Activated CD8-positive, alpha-beta T cell treated with anti-CD3 and anti-CD28 coated beads for 36 hours (primary cell): ENCODE results near the gene CHST8. TPM values are rescaled to one million over a fixed set of nuclear protein-coding genes. Genes with fewer than 3 reads are reported as not detected.

Experiments used
- ATAC-seq: fragments of 200-7000 bp; cut with Tn5 transposase; one replicate; pipeline ENCODE4 v1.10.0; 2021; ENCODE audit warnings: mild to moderate bottlenecking, moderate library complexity
- CTCF ChIA-PET: fragments of 350-600 bp; sonication (Branson Sonifier 250); formaldehyde crosslinking; loops from one replicate; lab custom pipeline; 2021; ENCODE audit warnings: antibody characterized with exemption; lab: Charles Lee
- POLR2A ChIA-PET: fragments of 350-600 bp; sonication (Branson Sonifier 250); formaldehyde crosslinking; loops from one replicate; lab custom pipeline; 2021; ENCODE audit warnings: antibody characterized with exemption; lab: Charles Lee
- DNase-seq: peaks from one replicate; pipeline ENCODE4 v3.0.0-alpha.2; 2020
- H3K27ac Mint-ChIP-seq: one replicate; pipeline ENCODE4 v1.8.0; 2021; ENCODE audit warnings: mild to moderate bottlenecking, mixed read lengths
- H3K27me3 Mint-ChIP-seq: one replicate; pipeline ENCODE4 v1.8.0; 2021; ENCODE audit warnings: mixed read lengths
- H3K36me3 Mint-ChIP-seq: one replicate; pipeline ENCODE4 v1.8.0; 2021; ENCODE audit warnings: low read depth, mixed read lengths
- H3K4me1 Mint-ChIP-seq: one replicate; pipeline ENCODE4 v1.8.0; 2021; ENCODE audit warnings: low read depth, mixed read lengths
- H3K4me3 Mint-ChIP-seq: one replicate; pipeline ENCODE4 v1.8.0; 2021; ENCODE audit warnings: mild to moderate bottlenecking, moderate library complexity, mixed read lengths
- H3K9me3 Mint-ChIP-seq: one replicate; pipeline ENCODE4 v1.8.0; 2021; ENCODE audit warnings: mixed read lengths
- CTCF ChIP-seq: fragments of 200-600 bp; IDR thresholded peaks from one replicate; pipeline ENCODE4 v1.8.0; 2022; ENCODE audit warnings: antibody characterized with exemption, mild to moderate bottlenecking
- intact Hi-C: fragments of 100-400 bp; cut with micrococcal nuclease; formaldehyde crosslinking; loops from one replicate; pipeline ENCODE4 v1.10.0; 2022
- total RNA-seq, 2 experiments: library from RNA; stranded (reverse); gene quantifications; one replicate each; pipeline ENCODE4 v1.2.3, GENCODE V29; 2021

CHST8 gene
- total RNA-seq, 2 experiments from 2014 or later = not detected

GRCh38 chr19:33749619-33750175 is 127.9 kb downstream of the CHST8 start:
- H3K4me3 Mint-ChIP-seq = no peak overlapping the region
- H3K9me3 Mint-ChIP-seq = no peaks in the 10 kb centered on the region
- no peak for TF ChIP-seq CTCF
- H3K27ac Mint-ChIP-seq = no peak overlapping the region
- DNase-seq (no peak), ATAC-seq (no peak)
- POLR2A ChIA-PET = no interaction called here
- H3K27me3 Mint-ChIP-seq = no peaks in the 10 kb centered on the region
- intact Hi-C loops = no loop called here
- CTCF ChIA-PET = interaction anchor here (1.3 kb wide), 1 partner anchor 28 kb away, joined by 4 read pairs; no protein-coding TSS in a partner anchor
- H3K36me3 Mint-ChIP-seq = no peaks in the 10 kb centered on the region
- H3K4me1 Mint-ChIP-seq = no peaks in the 10 kb centered on the region

GRCh38 chr19:33750587-33751435 is 129.1 kb downstream of the CHST8 start:
- intact Hi-C loops = no loop called here
- H3K27me3 Mint-ChIP-seq = no peaks in the 10 kb centered on the region
- TF ChIP-seq CTCF = no peak
- no peak overlapping the region for H3K4me3 Mint-ChIP-seq
- no peaks in the 10 kb centered on the region for H3K4me1 Mint-ChIP-seq
- DNase-seq (no peak), ATAC-seq (no peak)
- CTCF ChIA-PET = interaction anchor here (1.5 kb wide), 1 partner anchor 27 kb away, joined by 5 read pairs; no protein-coding TSS in a partner anchor
- no peaks in the 10 kb centered on the region for H3K36me3 Mint-ChIP-seq
- no peak overlapping the region for H3K27ac Mint-ChIP-seq
- no peaks in the 10 kb centered on the region for H3K9me3 Mint-ChIP-seq
- POLR2A ChIA-PET = no interaction called here

GRCh38 chr19:33751436-33751770 is 129.7 kb downstream of the CHST8 start:
- ATAC-seq (no peak), DNase-seq (no peak)
- POLR2A ChIA-PET = no interaction called here
- no peak for TF ChIP-seq CTCF
- CTCF ChIA-PET = interaction anchor here (1.5 kb wide), 1 partner anchor 27 kb away, joined by 5 read pairs; no protein-coding TSS in a partner anchor
- Mint-ChIP-seq H3K27ac (no peak overlapping the region), H3K36me3 (no peaks in the 10 kb centered on the region), H3K27me3 (no peaks in the 10 kb centered on the region), H3K4me1 (no peaks in the 10 kb centered on the region), H3K9me3 (no peaks in the 10 kb centered on the region), H3K4me3 (no peak overlapping the region)
- intact Hi-C loops = no loop called here

- DNase-seq (no peak), ATAC-seq (no peak)
- Mint-ChIP-seq H3K4me3 (no peak overlapping the region), H3K36me3 (no peaks in the 10 kb centered on the region), H3K9me3 (no peaks in the 10 kb centered on the region), H3K4me1 (no peaks in the 10 kb centered on the region), H3K27ac (no peak overlapping the region), H3K27me3 (no peaks in the 10 kb centered on the region)
- TF ChIP-seq CTCF = no peak
- ChIA-PET CTCF (interaction anchor here (1.5 kb wide), 1 partner anchor 26 kb away, joined by 5 read pairs; no protein-coding TSS in a partner anchor), POLR2A (no interaction called here)
- intact Hi-C loops = no loop called here
Measured at GRCh38 chr19:33752018-33752800, 130.5 kb downstream of the CHST8 start.
